Stimulated activated CD4-positive, alpha-beta T cell treated with anti-CD3 and anti-CD28 coated beads, TNF-alpha, amount 100 ng/mL, for 4 hours (primary cell): Measurements from ENCODE around the gene SCUBE2.

ENCODE experiments used
- DNase-seq, 3 experiments: peaks; one replicate each; pipeline ENCODE4 v3.0.0-alpha.2; 2020; ENCODE audit warnings: low read depth in 3 of 3

The SCUBE2 gene

DNA sequence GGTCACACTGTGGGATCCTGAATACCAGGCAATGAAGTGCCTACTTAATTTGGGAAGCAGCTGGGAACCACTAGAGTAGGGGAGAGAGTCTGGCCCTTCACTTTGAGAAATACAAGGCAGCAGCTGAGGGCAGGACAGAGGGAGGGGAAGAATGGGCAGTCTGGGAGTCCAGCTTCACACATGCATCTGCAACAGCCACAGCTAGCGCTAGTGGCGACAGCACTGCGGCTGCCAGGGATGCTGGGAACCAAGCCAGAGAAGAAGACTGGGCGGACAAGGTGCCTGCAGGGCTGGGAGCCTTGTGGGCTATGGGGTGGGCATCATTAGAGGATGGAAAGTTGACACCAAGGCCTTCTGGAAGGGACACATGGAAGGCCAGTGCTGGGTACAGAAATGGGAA is 15.8 kb downstream of the SCUBE2 start:
- no peak for DNase-seq

DNA sequence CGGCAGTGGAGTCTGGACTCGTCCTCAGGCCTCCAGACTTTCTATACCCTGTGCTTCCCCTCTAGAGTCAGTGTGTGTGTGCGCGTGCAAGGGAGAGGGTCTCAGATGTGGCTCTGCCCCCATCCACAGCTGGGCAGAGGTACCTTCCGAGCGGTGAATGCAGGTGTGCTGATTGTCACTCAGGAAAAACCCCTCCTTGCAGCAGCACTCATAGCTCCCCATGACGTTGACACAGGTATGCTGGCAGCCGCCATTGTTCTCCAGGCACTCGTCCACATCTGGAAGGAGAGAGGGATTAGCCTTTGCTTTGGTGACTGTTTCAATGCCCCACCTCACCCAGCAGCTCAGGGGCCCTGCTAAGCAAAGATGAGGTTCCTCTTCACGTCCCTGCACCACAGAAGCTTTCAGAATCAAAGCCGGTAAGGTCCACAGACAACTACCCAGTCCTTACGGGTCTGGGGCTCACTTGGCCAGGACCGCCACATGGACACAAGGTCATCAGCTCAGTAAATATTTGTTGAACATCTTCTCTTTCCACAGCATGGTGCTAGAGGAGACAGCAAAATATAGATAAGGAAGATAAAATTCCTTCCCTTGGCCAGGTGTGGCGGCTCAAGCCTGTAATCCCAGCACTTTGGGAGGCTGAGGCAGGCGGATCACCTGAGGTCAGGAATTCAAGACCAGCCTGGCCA is 16.9 kb downstream of the SCUBE2 start:
- no peak for DNase-seq

DNA sequence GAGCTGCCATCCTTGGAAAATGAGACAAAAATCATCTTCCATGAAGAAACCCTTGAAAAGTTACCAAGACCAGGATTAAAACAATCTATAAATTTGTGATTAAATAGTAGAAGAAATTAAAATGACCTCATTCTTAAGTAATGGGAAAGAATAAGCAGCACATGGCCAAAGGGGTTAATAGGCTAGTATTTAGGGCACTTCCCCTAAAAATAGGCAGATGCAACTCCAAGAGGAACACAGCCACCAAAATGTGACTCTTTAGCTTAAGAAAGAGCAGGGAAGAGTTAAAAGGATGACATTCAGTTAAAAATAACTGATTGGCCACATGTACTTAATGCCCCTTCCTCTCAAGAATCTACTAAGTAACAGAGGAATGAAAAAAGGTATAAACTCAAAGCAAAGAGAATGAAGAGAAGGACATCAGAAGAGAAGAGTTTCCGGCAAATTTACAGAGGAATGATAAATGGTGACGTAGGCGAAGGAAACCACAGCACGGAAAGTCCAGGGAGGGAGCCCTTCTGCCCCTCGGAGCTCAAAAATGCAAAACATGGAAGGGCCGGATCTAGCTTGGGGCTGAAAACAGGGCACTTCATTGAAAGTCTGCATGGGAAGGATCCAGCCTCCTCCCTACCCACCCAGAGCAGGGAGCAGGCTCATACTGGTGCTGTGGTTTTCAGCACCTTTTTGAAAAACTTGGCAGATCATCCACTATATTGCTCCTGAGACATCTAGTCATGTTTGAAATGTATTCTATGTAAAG is 17.8 kb downstream of the SCUBE2 start:
- DNase-seq = no peak

DNA sequence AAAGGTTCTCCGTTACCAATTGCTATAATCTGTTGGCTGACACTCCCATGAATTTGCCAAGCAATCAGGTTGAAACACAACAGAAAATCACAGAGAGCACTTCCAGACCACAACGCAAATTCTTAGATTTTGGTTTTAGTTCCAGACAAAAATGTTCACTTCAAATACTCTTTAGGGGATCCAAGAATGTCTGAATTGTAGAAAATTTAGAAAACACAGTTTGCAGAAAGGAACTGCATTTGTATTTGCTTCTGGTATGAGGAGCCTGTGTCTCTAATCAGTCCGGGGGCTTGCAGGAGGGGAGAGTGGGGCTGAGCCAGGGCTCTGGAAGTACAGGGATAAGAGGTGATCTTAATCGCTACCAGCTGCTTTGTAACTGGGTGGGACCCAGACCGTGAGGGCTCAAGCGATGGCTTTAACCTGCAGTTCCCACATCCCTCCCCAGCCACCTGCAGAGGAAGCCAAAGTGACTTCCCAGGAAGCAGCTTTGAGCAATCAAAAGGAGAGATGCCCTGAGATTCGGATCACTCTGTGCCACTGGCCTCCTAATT is 18.7 kb downstream of the SCUBE2 start:
- DNase-seq = no peak

DNA sequence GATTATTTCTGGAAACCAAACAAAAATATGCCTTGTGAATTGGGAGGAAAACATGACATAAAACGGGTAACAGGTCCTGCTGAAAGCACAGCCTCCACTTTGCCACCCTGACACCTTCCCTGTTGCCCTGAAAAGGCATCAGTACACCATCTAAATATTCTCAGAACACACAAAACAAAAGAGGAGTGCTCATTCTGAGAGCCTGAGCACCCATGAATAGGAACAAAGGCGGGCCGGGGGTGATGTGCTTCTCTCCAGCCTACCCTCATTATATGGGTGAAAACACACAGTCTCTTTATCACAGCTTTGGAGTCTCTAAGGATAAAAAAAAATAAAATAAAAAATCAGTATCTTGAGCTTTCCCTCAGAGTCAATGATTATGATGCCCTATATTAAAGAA is 19.7 kb downstream of the SCUBE2 start:
- DNase-seq = no peak

DNA sequence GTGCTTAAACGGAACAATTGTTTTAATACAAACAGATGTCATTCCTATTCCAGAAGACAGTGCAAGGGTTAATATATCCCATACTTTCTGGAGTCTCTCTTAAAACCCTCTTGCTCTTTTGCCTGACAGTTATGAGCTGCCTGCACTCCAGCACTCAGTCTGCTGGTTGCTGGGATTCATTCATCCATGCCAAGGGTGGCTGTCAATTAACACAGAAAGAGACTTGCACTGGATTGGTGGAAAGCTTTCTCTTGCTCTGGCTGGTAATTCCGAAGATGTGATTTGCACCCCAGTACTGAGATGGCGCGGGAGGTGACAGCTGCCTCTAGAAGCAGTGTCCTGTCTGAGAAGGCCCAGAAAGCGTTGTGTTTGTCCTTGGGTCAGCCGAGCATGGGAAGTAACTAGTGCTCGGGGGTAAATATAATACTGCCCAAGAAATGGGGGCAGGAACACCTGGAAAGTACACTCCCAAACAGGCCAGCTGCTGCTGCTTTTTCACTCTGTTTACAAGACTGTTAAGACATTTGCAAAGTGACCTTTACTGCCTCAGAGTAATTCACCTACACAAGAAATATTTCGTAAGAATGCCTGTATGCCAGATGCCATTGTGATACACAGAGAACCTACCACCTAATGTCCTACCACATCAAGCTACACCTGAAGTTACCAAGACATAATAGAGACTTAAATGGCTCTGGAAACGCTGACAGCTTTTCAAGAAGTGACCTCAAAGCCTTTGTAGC is 20.5 kb downstream of the SCUBE2 start:
- DNase-seq = no peak

DNA sequence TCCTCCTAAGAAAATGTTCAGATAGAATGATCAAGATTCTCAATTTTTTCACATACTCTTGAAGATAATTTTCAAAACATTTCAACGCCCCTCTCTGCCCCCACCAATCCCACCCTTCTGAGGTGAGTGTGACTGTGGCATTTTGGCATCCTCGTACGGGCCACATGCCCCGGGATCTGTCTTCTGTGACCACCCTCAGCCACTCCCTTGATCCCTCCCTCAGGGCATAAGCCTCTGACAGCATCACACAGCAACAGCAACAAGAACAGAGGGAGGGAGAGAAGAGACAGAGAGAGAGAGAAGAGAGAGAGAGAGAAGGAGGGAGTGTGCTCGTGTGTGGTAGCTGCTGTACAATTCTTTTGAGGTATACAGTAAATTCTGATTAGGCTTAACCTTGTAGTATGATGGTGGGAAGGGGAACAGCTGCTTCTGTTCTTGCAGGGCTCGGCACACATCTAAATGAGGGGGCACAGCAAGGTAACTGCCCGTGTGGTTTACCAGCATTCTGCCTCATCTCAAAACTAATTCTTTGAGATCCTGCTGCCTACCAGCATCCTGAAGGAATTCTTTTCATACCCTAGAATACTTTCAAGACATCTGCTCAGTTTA is 21.4 kb downstream of the SCUBE2 start:
- no peak for DNase-seq

DNA sequence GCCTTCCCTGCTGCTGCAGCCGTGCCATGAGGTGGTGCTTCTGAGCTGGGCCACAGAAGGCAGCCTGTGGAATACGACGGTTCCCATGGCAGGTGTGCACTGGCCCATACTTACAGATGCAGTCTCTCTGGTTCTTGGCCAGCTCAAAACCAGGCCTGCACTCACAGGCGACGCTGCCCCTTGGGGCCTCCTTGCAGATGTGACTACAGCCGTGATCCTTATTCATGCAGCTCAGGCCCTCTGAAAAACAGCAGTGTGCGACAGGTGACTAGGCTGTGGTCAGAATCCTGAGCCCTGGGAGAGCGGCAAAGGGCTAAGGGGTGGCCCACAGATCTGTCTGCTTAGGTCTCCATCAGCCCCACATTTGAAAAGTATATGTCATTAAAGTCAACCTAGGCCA is 22.1 kb downstream of the SCUBE2 start:
- DNase-seq = no peak

DNA sequence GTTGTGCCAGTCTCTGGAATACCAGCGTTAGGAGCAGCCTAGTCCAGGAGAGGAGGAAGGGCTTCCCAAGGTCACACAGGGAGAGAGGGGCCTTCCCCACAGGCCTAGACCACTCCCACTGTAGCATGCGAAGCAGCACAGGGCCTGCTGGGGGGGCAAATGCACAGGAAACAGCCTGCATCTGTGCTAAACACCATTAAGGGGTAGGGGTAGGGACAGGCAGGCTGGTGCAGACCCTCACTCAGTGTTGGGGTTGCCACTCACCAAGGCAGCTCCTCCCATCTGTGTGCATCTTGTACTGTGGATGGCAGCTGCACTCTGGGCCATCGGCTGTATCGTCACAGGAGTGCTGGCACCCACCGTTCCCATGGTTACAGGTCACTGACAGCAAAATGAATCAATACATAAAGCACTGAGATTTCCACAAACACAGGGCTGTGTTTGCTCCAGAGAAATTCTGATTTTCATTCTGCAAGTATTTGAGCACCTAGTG is 24.9 kb downstream of the SCUBE2 start:
- no peak for DNase-seq

DNA sequence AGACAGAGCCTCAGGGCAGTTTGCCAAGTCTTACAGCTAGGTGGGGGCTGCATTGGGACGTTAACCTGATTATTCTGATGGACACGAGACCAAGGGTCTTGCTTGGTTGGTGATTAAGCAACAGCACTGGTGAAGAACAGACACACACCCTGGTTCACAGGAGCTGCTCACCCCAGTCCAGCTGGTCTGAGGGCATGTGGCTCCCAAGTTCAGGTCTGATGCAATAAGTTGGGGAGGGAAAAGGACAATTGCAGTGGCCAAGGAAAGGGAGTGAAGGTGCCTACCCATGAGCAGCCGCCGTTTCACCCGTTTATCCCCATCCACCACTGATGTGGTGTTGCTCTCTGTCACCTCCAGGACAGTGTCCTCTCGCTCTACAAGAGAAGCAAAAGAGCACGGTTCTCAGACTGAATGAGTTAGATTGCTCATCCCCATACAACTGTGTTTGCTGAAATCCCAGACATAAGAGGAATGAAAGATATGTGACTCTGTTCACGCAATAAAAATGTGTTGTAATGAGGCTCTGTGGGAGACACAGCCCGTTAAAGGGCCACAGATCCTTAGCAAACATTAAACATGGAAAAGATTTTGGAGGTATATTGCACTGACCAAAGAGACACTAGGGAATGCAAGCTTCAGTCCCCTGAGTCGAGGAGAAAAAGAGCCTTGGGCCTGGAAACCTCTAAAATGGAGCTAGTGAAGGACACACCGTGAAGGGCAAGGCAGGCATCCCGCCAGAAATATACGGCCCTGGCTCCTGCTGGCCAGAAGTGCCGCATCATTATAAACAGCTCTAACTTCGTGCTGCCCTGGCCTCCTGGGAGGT is 25.6 kb downstream of the SCUBE2 start:
- DNase-seq = no peak

DNA sequence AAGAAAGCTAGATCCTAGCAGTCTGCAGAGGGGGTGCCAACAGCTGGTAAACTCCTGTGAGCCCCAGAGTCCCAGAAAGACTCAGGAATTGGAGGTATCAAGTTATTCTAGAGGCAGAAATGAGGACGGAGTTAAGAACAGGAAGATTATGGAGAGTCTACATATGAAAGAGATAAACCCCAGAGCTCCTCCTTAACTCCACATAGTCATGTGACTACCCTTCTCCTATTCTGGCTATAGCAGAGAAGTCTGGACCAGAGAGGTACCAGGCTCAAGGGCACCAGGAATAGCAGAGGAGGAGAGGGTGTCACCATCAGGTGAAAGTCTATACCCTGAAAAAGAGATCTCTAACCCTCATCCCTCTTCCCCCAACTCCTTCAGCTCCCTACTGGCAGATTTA is 29.6 kb downstream of the SCUBE2 start:
- DNase-seq = no peak

DNA sequence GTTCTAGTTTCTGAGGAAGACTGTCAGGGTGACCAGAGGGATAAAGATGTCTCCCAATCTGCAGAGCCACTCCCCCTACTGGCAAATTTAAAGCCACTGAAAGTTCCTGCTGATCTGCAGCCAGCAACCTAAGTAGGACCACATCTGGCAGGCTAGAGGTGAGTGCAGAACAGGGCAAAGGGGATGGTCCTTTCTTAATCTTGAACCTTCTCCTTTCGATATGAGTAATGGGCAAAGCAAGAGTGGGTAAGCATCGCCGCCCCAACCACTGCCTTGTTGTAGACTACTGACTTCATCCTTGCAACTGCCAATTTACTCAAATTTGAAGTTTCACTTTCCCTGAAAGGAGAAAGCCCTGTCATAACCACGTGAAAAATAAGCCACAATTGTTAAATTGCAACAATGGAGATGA is 30.7 kb downstream of the SCUBE2 start:
- DNase-seq = no peak

DNA sequence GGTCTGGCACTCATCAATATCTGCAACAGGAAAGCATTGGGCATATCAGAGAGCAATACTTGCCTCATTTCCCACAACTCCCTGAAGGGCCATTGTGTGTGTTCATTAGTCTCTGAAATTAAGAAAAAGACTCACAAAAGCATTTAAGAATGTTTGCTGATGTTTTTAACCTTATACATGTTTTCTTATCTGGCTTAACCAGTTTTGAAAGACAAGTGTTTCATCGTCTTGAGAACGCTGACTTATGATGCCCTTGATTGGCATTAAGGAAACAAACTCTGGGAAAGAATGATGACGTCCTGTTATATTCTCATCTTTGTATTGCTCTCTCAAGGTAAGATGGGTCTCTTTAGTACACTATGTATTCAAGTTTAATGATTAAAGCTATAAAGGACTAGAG is 32.0 kb downstream of the SCUBE2 start:
- no peak for DNase-seq

DNA sequence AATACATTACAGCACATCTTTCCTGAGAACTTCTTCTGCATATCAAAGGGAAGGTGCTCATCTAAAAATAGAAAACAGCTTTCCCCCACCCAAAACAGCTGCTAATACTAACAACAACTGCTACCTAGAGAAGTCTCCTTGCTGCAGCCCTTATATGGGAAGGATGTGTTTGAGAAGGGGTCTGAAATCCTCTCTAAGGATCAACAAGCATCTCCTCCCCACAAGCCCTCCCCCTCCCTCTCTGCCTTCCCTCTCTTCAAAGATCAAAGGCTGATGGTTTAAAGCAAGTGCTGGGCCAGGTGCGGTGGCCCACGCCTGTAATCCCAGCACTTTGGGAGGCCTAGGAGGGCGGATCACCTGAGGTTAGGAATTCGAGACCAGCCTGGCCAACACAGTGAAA is 33.5 kb downstream of the SCUBE2 start:
- no peak for DNase-seq

DNA sequence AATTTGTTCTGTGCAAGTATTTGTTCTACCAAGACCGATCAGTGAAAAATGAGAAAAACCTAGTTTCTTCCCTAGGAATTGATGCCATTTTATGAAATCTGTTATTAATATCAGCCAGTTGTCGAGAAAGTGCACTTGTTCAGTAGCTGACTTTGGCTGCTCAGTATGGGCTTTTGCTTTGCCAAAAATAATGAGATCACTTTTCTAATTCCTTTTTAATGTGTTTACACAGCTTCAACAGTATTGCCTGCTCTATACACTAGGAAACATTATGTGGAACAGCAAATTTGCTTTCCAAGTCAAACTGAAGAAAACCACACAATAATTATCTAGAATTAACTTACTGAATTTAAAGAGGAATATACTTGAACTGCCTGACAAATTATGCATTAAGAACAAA is 34.4 kb downstream of the SCUBE2 start:
- no peak for DNase-seq

DNA sequence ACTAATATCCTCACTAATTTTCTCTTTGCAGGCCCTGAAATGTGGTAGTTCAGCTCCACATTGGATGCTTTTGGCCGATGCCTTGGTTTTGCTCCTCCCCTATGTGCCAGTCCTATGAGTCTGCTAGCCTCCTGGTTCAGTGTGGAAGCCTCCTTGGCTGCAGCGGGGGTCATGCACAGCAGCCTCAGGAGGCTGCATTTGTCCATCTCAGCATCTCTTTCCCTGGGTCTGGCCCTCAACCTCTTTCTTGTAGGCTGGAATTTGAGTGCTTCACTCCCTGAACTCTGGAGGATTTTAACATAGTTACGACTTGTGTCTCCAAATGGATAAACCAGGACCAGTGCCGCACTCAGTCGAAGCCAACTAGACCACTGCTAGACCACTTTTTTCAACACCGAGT is 34.9 kb downstream of the SCUBE2 start:
- no peak for DNase-seq

DNA sequence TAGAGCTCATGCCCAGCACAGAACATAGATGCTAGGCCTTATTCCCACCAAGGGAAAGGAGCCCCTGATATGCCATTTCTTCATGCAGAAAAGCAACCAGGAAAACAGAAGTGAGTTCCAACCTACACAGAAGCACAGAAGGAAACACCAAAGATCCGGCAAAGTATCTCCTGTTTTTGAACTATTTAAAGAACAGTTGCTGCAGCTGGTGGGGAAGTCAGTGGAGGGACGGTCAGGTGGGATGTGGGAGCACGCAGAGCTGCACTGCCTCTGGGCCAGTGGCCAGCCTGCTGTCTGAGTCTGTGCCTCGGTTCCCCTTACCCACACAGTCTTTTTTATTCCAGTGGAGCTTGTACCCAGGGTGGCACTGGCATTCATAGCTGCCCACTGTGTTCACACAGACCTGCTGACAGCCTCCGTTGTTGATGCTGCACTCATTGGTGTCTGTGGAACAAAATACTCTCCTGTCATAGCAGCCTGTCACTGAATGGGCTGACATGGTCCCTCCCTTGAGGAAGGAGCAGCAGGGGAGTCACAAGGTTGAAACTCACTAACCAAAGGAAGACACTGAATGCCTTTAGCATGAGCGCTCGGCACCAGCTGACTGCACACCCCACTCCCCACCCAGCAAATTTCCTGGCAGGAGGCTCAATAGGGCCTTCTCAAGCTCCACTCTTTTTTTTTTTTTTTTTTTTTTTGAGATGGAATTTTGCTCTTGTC is 37.9 kb downstream of the SCUBE2 start:
- no peak for DNase-seq

DNA sequence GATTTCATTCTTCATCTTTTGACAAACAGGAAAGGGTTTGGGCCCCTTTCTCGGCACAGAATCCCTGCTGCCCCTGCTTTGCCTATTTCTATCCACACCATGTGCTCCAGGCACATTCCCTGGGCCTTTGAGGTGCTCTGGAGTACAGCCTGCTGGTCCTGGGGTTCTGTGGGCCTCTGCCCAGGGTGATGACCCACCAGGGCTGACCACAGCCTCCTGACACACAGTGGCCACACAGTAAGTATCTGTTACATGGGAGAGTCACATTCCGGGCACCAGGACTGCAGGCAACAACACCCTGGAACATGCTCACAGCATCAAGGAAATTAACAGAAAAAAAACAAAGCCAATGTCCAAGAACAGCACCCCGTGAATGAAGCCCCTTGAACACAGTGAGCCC is 39.1 kb downstream of the SCUBE2 start:
- DNase-seq = no peak

DNA sequence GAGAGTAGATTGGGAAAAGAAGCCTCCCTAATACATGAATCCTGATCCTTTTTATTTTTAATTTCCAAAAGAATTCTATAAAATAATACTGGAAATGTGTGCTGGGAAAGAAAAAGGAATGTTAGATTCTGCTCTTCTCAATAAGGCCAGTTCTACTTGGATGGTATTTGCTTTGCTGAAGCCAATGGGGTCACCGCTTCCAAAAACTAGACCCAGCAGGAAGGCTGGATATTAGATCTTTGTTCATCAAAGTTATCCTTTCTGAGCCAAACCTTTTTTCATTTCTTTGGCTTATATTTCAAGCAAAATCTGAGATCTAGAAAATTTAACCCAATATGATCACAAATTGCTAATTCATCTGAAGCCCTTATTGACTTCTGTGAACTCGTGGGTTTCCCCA is 41.4 kb downstream of the SCUBE2 start:
- no peak for DNase-seq

DNA sequence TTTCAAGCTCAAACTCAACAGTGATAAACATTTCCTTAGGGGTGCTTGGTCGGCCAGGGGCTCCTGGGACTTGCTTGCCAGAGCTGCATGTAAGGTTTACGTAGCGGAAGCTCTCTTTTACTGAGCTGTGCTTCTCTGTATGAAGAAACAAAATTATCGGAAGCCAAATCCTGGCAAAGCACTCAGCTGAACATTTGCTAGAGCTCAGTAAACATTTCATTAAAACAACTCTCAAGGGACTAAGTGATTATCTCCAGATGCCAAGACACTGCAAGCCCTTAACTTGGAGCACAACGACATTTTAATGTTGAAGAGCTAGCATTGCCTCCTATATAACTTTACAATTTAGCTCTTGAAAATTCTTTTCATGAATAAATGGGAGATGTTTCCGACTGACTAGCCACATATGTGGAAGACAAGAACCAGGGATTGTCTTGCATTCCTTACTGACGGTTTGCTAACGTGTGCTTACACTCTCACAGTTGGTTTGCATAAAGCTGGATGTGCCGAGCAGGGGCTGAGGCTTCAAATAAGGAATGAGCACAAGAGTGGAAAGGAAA is 43.4 kb downstream of the SCUBE2 start:
- no peak for DNase-seq
